GM19240 (cell line): ENCODE results near the gene MEIKIN.

ENCODE experiments used
- DNase-seq: peaks from one replicate; pipeline ENCODE4 v3.0.0; 2011; ENCODE audit warnings: low spot score; ENCODE audit not compliant: insufficient read length

MEIKIN gene

DNA sequence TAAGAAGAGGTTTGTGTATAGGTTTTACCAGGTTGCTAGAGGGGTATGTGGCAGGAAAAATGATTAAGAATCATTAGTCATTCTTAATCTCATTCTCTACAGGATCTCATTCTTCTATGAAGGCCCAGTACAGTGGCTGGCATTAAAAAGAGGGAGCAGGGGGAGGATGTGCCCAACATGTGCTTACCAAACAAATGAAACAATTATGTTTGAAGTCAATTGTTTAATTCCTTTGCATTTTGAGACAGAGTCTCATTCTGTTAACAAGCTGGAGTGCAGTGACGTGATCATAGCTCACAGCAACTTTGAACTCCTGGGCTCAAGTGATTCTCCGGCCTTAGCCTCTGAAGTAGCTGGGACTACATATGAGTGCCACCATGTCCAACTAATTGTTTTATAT lies 171.7 kb downstream of the MEIKIN start:
- no peak for DNase-seq

DNA sequence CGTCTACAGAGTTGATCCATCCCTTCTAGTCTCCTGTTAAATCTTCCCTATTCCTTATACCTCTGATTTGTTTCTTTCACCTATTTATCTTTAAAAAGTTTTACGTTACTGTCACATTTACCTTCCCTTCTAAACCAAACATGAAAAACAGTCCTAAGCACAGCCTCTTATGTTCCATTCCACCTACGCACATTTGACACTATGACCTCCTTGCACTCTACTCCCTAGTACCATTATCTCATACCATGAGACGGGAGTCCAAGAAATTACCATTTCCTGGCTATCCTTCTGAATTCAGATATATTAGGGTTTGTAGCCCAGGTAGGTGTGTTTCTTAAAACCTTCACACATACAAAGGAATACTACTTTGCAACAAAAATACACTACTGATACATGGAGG lies 173.8 kb downstream of the MEIKIN start:
- DNase-seq, result no peak

DNA sequence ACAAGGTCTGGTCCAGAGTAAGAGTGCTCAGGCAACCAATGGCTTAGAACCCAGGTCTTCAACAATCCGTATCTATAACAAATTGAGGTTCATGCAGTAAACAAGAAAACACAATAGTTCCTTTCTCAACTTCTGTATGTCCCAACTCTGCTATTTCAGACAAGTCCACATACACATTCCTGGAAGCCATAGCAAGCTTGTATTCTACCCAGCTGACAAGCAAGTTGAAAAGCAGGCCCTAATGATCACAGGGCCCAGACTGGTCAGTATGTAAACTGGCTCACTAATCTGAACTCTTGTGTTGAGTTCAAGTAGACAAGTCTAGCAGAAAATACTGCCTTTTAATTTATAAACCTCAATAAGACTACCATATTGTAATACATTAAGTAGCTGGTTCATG lies 175.5 kb downstream of the MEIKIN start:
- no peak for DNase-seq

DNA sequence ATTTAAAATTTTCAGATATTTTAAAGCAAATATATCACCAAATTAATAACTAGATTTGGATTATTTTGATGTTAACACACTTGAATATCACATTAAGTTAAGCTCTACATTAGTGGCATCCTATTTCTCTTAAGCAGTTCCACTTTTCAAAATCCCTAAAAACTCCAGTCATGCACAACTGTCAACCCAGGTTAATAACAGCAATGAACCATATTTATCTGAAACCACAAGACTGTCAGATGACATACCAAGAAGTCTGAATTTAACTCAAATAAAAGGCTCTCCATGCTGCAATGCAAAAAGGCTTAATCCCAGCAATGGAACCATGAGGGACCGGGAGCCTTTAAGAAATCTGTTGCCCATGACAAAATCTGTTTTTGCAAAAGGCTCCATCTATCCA lies 176.1 kb downstream of the MEIKIN start:
- no peak for DNase-seq

DNA sequence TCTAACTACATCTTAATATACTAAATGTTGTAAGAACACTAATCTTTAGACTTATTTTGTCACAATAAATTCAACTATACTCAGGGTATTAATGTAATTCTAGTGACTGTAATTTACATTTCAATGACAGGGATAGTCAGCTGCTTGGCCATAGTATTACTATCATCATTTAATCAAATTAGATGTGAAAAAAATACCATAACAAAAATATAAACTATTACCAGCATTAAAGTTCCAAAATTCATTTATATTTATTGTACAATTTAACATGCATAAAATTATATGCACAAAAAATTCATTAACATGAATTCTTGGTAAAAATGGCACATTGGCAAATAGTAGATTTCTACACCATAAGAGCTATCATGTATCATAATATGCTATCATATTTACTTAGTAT lies 177.6 kb downstream of the MEIKIN start:
- no peak for DNase-seq

DNA sequence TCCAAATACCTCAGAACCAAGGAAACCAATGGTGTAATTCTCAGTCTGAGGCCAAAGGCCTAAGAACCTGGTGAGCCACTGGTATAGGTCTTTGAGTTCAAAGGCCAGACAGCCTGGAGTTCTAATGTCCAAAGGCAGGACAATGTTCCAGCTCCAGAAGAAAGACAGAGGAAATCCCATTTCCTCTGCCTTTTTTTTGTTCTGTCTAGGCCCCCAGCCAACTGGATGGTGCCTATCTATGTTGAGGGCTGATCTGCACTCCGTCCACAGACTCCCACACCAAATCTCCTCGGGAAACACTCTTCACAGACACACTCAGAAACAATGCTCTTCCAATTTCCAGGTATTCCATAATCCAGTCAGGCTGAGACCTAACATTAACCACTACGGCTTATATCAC lies 178.8 kb downstream of the MEIKIN start:
- DNase-seq, result no peak

DNA sequence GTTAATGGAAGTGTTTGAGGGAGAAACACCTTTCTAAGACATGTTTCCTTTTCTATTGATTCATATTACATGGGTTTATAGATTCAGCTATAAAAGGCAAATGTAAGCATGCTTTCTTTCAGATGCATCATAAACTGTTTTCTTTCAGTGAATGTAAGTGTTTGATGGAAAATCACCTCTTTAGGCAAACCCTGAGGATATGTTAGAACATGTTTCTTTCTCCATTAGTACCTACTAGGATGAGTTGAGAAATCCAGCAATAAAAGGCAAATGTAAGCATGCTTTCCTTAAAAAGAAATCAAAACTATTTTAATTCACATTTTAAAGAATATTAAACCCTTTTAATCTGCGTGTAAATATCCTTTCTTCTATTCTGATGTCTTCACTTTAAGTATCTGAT lies 180.2 kb downstream of the MEIKIN start:
- DNase-seq, result no peak

DNA sequence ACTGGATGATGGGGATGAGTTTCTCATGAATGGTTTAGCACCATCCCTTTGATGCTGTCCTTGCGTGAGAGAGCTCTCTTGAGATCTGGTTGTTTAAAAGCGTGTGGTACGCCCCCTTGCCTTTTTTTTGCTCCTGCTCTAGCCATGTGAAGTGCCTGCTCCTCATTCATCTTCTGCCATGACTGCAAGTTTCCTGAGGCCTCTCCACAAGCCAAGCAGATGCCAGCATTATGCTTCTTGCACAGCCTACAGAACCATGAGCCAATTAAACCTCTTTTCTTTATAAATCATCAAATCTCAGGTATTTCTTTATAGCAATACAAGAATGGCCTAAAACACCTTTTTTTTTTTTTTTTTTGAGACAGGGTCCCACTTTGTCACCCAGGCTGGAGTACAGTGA lies 181.5 kb downstream of the MEIKIN start:
- no peak for DNase-seq

DNA sequence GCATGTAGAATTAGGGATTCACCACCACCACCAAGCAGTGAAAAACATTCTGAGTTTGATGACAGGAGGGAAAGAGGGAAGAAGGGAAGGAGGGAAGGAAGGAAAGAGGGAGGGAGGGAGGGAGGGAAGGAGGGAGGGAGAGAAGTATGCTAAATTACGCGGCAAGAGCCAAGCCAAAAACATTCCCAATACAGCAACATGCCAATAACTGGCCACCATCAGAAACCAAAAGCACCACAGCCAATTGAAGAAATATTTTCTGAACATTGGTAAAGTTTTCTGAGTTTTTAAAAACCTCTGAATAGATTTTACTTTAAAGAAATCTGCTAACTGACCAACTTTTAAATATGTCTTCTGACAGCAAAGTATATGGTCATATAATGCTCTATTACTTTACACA lies 184.7 kb downstream of the MEIKIN start:
- DNase-seq, result no peak

DNA sequence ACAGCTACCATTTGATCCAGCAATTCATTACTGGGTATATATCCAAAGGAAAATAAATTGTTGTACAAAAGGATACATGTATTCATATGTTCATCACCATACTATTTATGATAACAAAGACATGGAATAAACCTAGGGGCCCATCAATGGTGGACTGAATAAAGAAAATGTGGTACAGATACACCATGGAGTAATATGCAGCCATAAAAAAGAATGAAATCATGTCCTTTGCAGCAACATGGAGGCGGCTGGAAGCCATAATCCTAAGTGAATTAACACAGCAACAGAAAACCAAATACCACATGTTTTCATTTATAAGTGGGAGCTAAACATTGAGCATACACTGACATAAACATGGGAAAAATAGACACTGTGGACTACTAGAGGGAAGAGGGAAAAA lies 185.8 kb downstream of the MEIKIN start:
- no peak for DNase-seq

DNA sequence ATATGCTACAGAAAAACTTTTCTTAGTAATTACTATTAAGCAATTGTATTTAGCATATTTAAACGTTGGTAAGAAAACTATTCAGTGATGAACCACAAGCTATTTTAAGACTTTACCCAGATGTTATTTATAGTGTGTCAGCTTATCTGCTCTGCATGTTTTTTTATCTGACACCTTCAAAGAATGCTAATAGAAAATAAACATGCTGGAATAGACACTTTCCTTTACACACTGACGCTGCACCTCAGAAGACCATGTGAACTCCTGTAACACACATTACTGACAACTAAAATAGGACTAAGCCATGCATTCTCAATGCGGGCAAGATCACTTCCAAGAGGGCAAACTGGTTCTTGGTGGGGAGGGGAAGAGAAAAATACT lies 187.0 kb downstream of the MEIKIN start:
- DNase-seq, result no peak

DNA sequence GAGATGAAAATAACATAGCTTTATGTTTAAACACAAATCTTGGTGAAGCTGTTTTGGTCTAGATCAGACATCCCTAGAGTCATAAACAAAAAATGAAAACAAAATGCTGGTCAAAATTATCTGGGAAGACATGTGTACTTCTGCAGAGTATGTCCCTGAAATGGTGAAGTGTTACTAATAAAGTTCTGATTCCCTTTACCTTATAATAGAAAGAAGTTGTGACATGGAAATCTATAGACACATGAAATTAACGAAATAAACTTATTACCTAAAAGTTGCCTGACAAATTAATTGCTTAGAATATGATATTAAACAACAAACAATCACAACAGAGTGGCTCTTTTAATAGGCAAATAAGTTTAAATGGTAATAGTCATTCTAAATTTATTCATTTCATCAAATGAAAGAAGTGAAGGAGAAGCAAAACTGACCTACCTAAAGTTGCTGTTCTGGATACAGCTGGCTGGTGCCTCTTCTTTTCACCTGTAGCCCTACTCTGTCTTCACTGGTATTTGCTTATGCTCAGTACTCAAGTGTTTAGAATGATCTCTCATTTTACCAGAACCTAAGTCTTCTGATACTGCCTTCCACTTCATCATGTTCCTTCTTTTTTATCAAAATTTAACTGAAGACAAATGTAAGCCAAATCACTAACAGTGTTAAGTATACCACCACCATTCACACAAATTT lies 187.5 kb downstream of the MEIKIN start:
- no peak for DNase-seq
